ENCODE results near the gene GDPGP1.
"Not testable (repeated sequence)": the region's sequence is repeated elsewhere in the genome, so short reads cannot be mapped to it uniquely, and the experiment has no call there.

Gene GDPGP1

DNA sequence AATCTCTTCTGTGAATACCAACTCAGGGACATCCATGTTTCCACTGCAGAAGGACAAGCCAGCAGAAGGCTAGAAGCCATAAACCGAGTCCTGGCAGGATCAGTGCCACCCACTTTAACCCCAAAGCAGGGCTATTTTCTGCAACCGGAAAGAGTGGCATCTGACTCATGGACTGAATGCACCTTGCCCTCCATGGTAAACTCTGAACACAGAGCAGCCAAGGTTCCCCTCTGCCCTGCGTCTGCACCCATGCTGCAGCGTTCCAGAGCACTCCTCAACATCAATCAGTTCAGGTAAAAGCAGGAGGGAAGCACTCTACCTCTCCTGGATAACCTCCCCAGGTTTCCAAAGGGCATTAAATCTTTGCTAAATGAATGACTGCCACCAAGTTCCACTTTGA, 30.7 kb downstream of the GDPGP1 start:
- DNase-seq = no peak

- DNase-seq = peak; percentile 96
Measured at GRCh38 chr15:90265271-90266060, 31.5 kb downstream of the GDPGP1 start, which contains the start of gene NGRN. TSS of gene NGRN (plus strand) at chr15:90265672. CDS start at chr15:90265713, 41 bp downstream.

- DNase-seq = no peak
Measured at GRCh38 chr15:90266061-90266431, 32.0 kb downstream of the GDPGP1 start.

DNA sequence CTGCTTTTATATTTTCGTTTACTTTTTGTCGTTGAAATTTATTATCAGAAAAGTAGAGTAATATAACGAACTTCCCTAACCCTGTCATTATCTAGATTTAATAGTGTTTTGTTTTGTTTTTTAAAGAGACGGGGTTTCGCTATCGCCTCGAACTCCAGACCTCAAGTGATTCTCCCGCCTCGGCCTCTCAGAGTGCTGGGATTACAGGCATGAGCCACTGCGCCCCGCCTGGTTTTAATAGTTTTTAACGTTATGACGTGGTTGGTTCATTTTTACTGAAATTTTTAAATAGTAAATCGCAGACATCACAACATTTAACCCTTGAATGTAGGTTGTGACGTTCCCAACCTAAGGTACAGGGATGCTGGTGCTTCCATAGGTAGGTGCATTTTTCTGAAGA, 32.5 kb downstream of the GDPGP1 start:
- no peak for DNase-seq

GRCh38 chr15:90268415-90268814, 34.4 kb downstream of the GDPGP1 start:
- DNase-seq = no peak

DNA sequence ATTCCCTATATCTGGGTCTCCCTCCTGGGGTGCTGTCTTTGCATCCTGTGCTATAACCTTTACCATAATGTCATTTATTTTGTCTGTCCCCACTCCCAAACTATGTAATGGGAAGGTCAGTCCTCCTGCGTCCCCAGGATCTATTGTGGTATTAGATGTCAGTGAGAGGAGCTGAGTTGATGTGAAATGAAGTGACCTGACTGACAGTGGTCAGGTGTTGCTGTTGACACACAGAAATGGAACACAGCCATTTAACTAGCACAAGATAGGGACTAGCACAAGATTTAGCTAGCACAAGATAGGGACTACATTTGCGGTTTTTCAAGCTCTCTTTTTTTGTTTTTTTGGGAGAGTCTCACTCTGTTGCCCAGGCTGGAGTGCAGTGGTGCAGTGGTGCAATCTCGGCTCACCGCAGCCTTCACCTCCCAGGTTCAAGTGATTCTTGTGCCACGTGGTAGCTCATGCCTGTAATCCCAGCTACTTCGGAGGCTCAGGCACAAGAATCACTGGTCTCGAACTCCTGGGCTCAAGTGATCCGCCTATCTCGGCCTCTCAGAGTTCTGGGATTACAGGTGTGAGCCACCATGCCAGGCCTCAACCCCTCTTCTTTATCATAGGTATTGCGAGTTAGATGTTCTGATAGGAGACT, 36.6 kb downstream of the GDPGP1 start:
- no peak for DNase-seq

- no peak for DNase-seq
Measured at GRCh38 chr15:90271459-90272166, 37.6 kb downstream of the GDPGP1 start.

DNA sequence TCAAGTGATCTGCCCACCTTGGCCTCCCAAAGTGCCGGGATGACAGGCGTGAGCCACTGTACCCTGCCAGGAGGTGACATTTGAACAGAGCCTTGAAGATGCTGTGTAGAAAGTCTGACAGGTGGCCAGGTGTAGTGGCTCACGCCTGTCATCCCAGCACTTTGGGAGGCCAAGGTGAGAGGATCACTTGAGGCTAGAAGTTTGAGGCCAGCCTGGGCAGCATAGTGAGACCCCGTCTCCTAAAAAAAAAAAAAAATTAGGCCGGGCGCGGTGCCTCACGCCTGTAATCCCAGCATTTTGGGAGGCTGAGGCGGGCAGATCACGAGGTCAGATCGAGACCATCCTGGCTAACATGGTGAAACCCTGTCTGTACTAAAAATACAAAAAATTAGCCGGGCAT, 44.5 kb downstream of the GDPGP1 start:
- DNase-seq = not testable (repeated sequence)

DNA sequence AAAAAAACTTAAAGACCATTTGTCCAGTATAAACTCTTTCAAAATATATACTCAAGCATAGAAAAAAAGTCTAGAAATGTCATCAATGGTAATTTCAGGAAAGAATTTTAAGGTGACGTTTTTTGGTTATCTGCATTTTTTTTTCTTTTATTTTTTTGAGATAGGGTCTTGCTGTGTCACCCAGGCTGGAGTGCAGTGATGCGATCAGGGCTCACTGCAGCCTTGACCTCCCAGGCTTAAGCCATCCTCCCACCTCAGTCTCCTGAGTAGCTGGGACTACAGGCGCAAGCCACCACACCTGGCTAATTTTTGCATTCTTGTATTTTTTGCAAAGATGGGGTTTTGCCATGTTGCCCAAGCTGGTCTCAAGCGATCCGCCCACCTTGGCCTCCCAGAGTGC, 46.7 kb downstream of the GDPGP1 start:
- not testable (repeated sequence) for DNase-seq

- DNase-seq = not testable (repeated sequence)
Measured at GRCh38 chr15:90281637-90282036, 47.6 kb downstream of the GDPGP1 start.

DNA sequence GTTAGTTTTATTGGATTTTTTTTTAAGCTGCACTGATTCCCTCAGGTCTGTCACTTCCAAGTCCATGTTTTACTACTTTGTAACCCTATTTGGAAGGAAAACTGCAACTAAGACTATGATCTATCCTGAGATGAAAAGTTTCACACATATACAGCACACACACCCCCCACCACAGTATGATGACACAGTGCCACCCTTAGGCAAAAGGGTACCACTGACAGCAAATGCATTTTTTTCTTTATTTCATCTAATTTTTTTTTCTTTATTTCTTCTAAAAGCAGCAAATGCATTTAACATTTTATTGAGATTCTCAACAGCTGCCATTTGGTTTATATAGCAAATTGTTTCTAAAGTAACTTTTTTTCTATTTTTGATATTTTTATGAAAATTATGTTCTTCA, 52.7 kb downstream of the GDPGP1 start:
- DNase-seq = no peak

GRCh38 chr15:90287101-90287500, 53.1 kb downstream of the GDPGP1 start:
- DNase-seq = no peak

- DNase-seq = no peak
Measured at GRCh38 chr15:90287946-90288345, 53.9 kb downstream of the GDPGP1 start.

GRCh38 chr15:90291679-90292356, 57.8 kb downstream of the GDPGP1 start:
- no peak for DNase-seq

- DNase-seq = peak; percentile 48
Measured at GRCh38 chr15:90293040-90293810, 59.2 kb downstream of the GDPGP1 start.

DNA sequence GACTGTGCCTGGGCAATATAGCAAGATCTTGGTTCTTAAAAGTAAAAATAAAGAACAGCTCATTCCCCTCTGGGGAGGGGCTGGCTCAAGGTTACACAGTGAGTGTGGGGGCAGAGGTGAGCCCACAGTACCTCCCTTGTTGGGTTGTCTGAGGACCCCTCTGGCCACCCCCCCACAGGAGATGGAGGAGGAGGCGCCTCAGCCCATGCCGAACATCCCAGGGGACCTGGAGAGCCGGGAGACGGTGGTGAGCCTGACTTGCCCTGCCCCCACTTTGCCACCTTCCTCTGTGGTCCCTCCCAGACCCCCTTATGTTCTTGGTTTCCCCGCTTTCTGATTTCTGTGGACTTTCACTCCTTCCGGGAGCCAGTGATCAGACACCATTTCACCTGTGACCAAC, 60.1 kb downstream of the GDPGP1 start:
- DNase-seq = no peak

DNA sequence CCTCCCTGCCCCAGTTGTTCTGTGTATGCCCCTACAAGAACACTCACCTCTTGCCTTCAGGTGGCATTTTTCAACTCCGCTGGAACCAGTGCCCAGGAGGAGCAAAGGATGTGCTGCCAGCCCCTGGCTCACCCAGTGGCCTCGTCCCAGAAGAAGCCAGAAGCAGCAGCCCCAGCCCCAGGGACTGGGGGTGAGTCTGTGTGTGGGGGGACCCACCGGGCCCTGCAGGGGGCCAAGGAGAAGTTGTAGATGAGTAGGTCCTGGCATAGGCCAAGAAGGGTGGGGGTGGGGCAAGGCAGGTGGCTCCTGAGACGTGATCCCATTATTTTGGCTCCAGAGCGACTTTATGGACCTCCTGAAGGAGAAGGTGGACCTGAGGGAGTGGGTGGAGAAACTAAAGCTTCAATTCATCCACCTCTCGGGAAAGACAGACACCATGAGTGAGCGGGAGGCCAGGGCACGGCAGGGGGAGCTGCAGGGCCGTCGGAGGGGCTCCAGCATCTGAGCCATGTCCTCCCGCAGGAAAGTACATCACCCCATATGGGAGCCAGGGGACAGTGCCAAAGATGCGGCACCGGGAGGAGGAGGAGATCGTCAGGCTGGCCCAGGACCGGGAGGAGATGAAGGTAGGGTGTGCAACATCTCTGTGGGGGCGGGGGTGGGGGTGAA, 60.7 kb downstream of the GDPGP1 start:
- DNase-seq = no peak

DNA sequence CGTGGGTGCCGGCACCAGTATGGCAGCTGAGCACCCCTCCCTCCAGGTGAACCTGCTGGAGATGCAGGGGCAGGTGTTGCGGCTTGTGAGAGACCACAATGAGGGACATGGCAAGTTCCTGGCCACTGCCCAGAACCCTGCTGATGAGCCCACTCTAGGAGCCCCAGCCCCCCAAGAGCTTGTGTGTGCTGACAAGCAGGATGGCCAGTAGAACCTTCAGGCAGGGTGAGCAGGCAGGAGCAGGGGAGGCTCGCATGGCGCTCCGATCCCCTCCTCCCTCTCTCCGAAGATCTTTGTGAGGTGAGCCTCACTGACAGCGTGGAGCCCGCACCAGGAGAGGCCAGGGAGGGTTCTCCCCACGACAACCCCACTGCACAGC, 61.2 kb downstream of the GDPGP1 start:
- no peak for DNase-seq

Data from left hindlimb (tissue), 1 donor.